HG02970 (cell line): ENCODE data around the gene SUPT3H.

Source experiments
- ATAC-seq: cut with Tn5 transposase; IDR thresholded peaks from one replicate; pipeline ENCODE4 v1.9.1; 2021; ENCODE audit warnings: mild to moderate bottlenecking, moderate library complexity, moderate number of reproducible peaks; ENCODE audit not compliant: unreplicated experiment, low FRiP score

SUPT3H gene

GRCh38 chr6:44780161-44780560 lies 597.6 kb downstream of the SUPT3H start:
- no peak for ATAC-seq

- ATAC-seq: no peak
Observed at GRCh38 chr6:44779130-44779826, 598.5 kb downstream of the SUPT3H start.
